SK-N-SH (cell line): ENCODE results near the gene ZXDC.

Experiments
- CTCF ChIP-seq: fragments of 200-600 bp; sonication (generic); IDR thresholded peaks from 2 replicates; pipeline ENCODE4 v1.6.1; 2017; ENCODE audit warnings: antibody characterized with exemption, mild to moderate bottlenecking, moderate library complexity
- EP300 ChIP-seq, 2 experiments: IDR thresholded peaks; 2 replicates each; pipeline versions ENCODE4 v1.4.0 to v1.6.1; 2012; ENCODE audit warnings: borderline replicate concordance in 1 of 2, low read depth in 1 of 2, low read length in 1 of 2
- GATA2 ChIP-seq: sonication (generic); formaldehyde crosslinking; IDR thresholded peaks from 2 replicates; pipeline ENCODE4 v1.5.0; 2020; ENCODE audit warnings: mild to moderate bottlenecking, missing genetic modification reagents
- MXI1 ChIP-seq: IDR thresholded peaks from 2 replicates; pipeline ENCODE4 v1.6.1; 2012; ENCODE audit warnings: mild to moderate bottlenecking, low read depth, low read length, improper control_type of control experiment
- NFIC ChIP-seq: IDR thresholded peaks from 2 replicates; pipeline ENCODE4 v1.4.0; 2012; ENCODE audit warnings: borderline replicate concordance
- PBX3 ChIP-seq: IDR thresholded peaks from 2 replicates; pipeline ENCODE4; 2012
- POLR2AphosphoS5 ChIP-seq: IDR thresholded peaks from 2 replicates; pipeline ENCODE4 v1.6.1; 2012; ENCODE audit warnings: low read depth, low read length
- RAD21 ChIP-seq: IDR thresholded peaks from 2 replicates; pipeline ENCODE4 v1.6.1; 2012; ENCODE audit warnings: mild to moderate bottlenecking, low read length
- REST ChIP-seq: IDR thresholded peaks from 2 replicates; pipeline ENCODE4 v1.6.1; 2012; ENCODE audit warnings: mild to moderate bottlenecking, low read depth, low read length, moderate library complexity
- RFX5 ChIP-seq: IDR thresholded peaks from 2 replicates; pipeline ENCODE4 v1.6.1; 2012; ENCODE audit warnings: mild to moderate bottlenecking, improper control_type of control experiment, low read length
- RXRA ChIP-seq: IDR thresholded peaks from 2 replicates; pipeline ENCODE4 v1.4.0; 2012; ENCODE audit warnings: low read depth, mild to moderate bottlenecking, borderline replicate concordance
- SIN3A ChIP-seq: IDR thresholded peaks from 2 replicates; pipeline ENCODE4 v1.6.1; 2012; ENCODE audit warnings: low read depth, mild to moderate bottlenecking, low read length, moderate library complexity, borderline replicate concordance
- SMC3 ChIP-seq: IDR thresholded peaks from 2 replicates; pipeline ENCODE4 v1.6.1; 2012; ENCODE audit warnings: low read depth, low read length, improper control_type of control experiment
- TAF1 ChIP-seq: IDR thresholded peaks from 2 replicates; pipeline ENCODE4 v1.6.1; 2012; ENCODE audit warnings: low read depth, mild to moderate bottlenecking, low read length, moderate library complexity, borderline replicate concordance

GRCh38 chr3:126485956-126486355 is 10.3 kb upstream of the ZXDC start:
- no peak for TF ChIP-seq RXRA
- TF ChIP-seq GATA2 (CRISPR knock-in tag), result no peak
- no peak for TF ChIP-seq CTCF
- no peak for TF ChIP-seq TAF1
- no peak for TF ChIP-seq MXI1
- TF ChIP-seq PBX3, result no peak
- TF ChIP-seq EP300 (IDR thresholded peaks at IDR 0.05; ENCODE audit: borderline replicate concordance in 1 of 2, low read depth in 1 of 2, low read length in 1 of 2), result no peak
- no peak for TF ChIP-seq NFIC
- TF ChIP-seq RFX5, result no peak
- TF ChIP-seq POLR2AphosphoS5, result no peak
- TF ChIP-seq SIN3A, result no peak
- TF ChIP-seq REST, result no peak
- TF ChIP-seq SMC3, result no peak
- no peak for TF ChIP-seq RAD21
